HEK293 (cell line): Measurements from ENCODE around the gene CIDEA.

Source experiments
- CTCF ChIA-PET: fragments of 350-600 bp; formaldehyde crosslinking; extraction: SDS; loops from one replicate; lab custom pipeline; 2021; ENCODE audit warnings: antibody characterized with exemption; lab: Yijun Ruan, JAX
- POLR2A ChIA-PET: fragments of 300-600 bp; formaldehyde crosslinking; extraction: SDS; loops from one replicate; lab custom pipeline; 2020; ENCODE audit warnings: antibody characterized with exemption, inconsistent platforms; lab: Yijun Ruan, JAX
- H3K27ac ChIP-seq: fragments of 200-500 bp; sonication (Bioruptor generic); 2 replicates; pipeline ENCODE4 v1.5.1; 2014; ENCODE audit warnings: low read depth, low read length, control low read depth, inconsistent platforms; ENCODE audit errors: extremely low read depth
- H3K36me3 ChIP-seq, 2 experiments: fragments of 200-500 bp in 1 of 2; sonication (Bioruptor generic) in 1 of 2; 1 replicate in 1 of 2; 2 replicates in 1 of 2; pipeline ENCODE4 v1.5.1; 2014 to 2017; ENCODE audit warnings: inconsistent platforms in 2 of 2, low read length in 2 of 2; ENCODE audit not compliant: control insufficient read depth in 2 of 2, insufficient read depth in 1 of 2
- H3K4me1 ChIP-seq: fragments of 200-500 bp; sonication (Bioruptor generic); 2 replicates; pipeline ENCODE4 v1.5.1; 2014; ENCODE audit warnings: mild to moderate bottlenecking, low read length, inconsistent platforms; ENCODE audit not compliant: control insufficient read depth, insufficient read depth
- H3K4me3 ChIP-seq: 2 replicates; pipeline ENCODE4 v1.5.1; 2011; ENCODE audit warnings: low read depth, mild to moderate bottlenecking, control low read depth, low read length, moderate library complexity
- H3K9me3 ChIP-seq: fragments of 200-500 bp; sonication (Bioruptor generic); 2 replicates; pipeline ENCODE4 v1.5.1; 2014; ENCODE audit warnings: low read depth, low read length, inconsistent platforms; ENCODE audit not compliant: control insufficient read depth, insufficient read depth
- BCL11B ChIP-seq: fragments of 450-650 bp; formaldehyde crosslinking; IDR thresholded peaks from 2 replicates; pipeline ENCODE4 v1.5.1; 2016; ENCODE audit warnings: low read depth, missing biosample characterization, missing genetic modification characterization
- EGR2 ChIP-seq: fragments of 450-650 bp; formaldehyde crosslinking; IDR thresholded peaks from 2 replicates; pipeline ENCODE4 v1.5.1; 2016; ENCODE audit warnings: low read depth, missing biosample characterization, missing genetic modification characterization
- GFI1B ChIP-seq: fragments of 450-650 bp; formaldehyde crosslinking; IDR thresholded peaks from 2 replicates; pipeline ENCODE4 v1.5.1; 2016; ENCODE audit warnings: missing biosample characterization, missing genetic modification characterization
- GLIS1 ChIP-seq: fragments of 450-650 bp; formaldehyde crosslinking; IDR thresholded peaks from 2 replicates; pipeline ENCODE4 v1.5.1; 2016; ENCODE audit warnings: missing biosample characterization, missing genetic modification characterization
- HOXA7 ChIP-seq: sonication (generic); formaldehyde crosslinking; IDR thresholded peaks from 2 replicates; pipeline ENCODE4 v1.8.1; 2022; ENCODE audit warnings: missing genetic modification reagents, borderline replicate concordance
- MYNN ChIP-seq: fragments of 450-650 bp; formaldehyde crosslinking; IDR thresholded peaks from 2 replicates; pipeline ENCODE4 v1.5.1; 2016; ENCODE audit warnings: missing biosample characterization, missing genetic modification characterization, borderline replicate concordance
- PRDM1 ChIP-seq: fragments of 450-650 bp; formaldehyde crosslinking; IDR thresholded peaks from 2 replicates; pipeline ENCODE4; 2016; ENCODE audit warnings: missing biosample characterization, missing genetic modification characterization
- SCRT2 ChIP-seq: fragments of 450-650 bp; formaldehyde crosslinking; IDR thresholded peaks from 2 replicates; pipeline ENCODE4 v1.5.1; 2016; ENCODE audit warnings: missing biosample characterization, missing genetic modification characterization
- SETDB1 ChIP-seq: IDR thresholded peaks from one replicate; pipeline ENCODE4 v1.6.1; 2017; ENCODE audit warnings: mild to moderate bottlenecking, low read length, moderate library complexity, mixed read lengths; ENCODE audit not compliant: insufficient read length
- SP2 ChIP-seq: fragments of 450-650 bp; formaldehyde crosslinking; IDR thresholded peaks from 2 replicates; pipeline ENCODE4 v1.5.1; 2016; ENCODE audit warnings: missing biosample characterization, missing genetic modification characterization
- TCF7L2 ChIP-seq: IDR thresholded peaks from 2 replicates; pipeline ENCODE4 v1.6.1; 2011; ENCODE audit warnings: low read depth, mild to moderate bottlenecking, inconsistent platforms, low read length, moderate library complexity, borderline replicate concordance
- WT1 ChIP-seq: fragments of 450-650 bp; formaldehyde crosslinking; IDR thresholded peaks from 2 replicates; pipeline ENCODE4 v1.5.1; 2016; ENCODE audit warnings: missing biosample characterization, missing genetic modification characterization
- ZBTB17 ChIP-seq: fragments of 450-650 bp; formaldehyde crosslinking; IDR thresholded peaks from 2 replicates; pipeline ENCODE4 v1.5.1; 2016; ENCODE audit warnings: missing biosample characterization, missing genetic modification characterization
- ZBTB21 ChIP-seq: fragments of 450-650 bp; formaldehyde crosslinking; IDR thresholded peaks from 2 replicates; pipeline ENCODE4 v1.5.1; 2017; ENCODE audit warnings: missing biosample characterization, missing genetic modification characterization
- ZBTB48 ChIP-seq: fragments of 450-650 bp; formaldehyde crosslinking; IDR thresholded peaks from 2 replicates; pipeline ENCODE4 v1.5.1; 2016; ENCODE audit warnings: missing biosample characterization, missing genetic modification characterization
- ZFHX2 ChIP-seq: fragments of 450-650 bp; formaldehyde crosslinking; conservative IDR thresholded peaks from 2 replicates; pipeline ENCODE4 v1.5.1; 2016; ENCODE audit warnings: missing biosample characterization, missing genetic modification characterization
- ZFP37 ChIP-seq: fragments of 450-650 bp; formaldehyde crosslinking; IDR thresholded peaks from 2 replicates; pipeline ENCODE4 v1.5.1; 2016; ENCODE audit warnings: missing biosample characterization, missing genetic modification characterization
- ZIC2 ChIP-seq: fragments of 450-650 bp; formaldehyde crosslinking; IDR thresholded peaks from 2 replicates; pipeline ENCODE4 v1.5.1; 2016; ENCODE audit warnings: missing biosample characterization, missing genetic modification characterization
- ZNF10 ChIP-seq: fragments of 450-650 bp; formaldehyde crosslinking; IDR thresholded peaks from 2 replicates; pipeline ENCODE4 v1.5.1; 2017; ENCODE audit warnings: missing biosample characterization, missing genetic modification characterization
- ZNF121 ChIP-seq: fragments of 450-650 bp; formaldehyde crosslinking; IDR thresholded peaks from 2 replicates; pipeline ENCODE4 v1.5.1; 2016; ENCODE audit warnings: missing biosample characterization, missing genetic modification characterization
- ZNF169 ChIP-seq: fragments of 450-650 bp; formaldehyde crosslinking; IDR thresholded peaks from 2 replicates; pipeline ENCODE4 v1.5.1; 2016; ENCODE audit warnings: missing biosample characterization, missing genetic modification characterization
- ZNF274 ChIP-seq, 2 experiments: fragments of 200-500 bp in 1 of 2; fragments of 450-650 bp in 1 of 2; sonication (Bioruptor generic) in 1 of 2; formaldehyde crosslinking in 1 of 2; IDR thresholded peaks; 2 replicates each; pipeline versions ENCODE4 v1.5.1 to v1.6.1; 2014 to 2016; ENCODE audit warnings: borderline replicate concordance in 1 of 2, inconsistent platforms in 1 of 2, low read length in 1 of 2, missing biosample characterization in 1 of 2, missing genetic modification characterization in 1 of 2
- ZNF302 ChIP-seq: fragments of 450-650 bp; formaldehyde crosslinking; IDR thresholded peaks from 2 replicates; pipeline ENCODE4 v1.5.1; 2016; ENCODE audit warnings: missing biosample characterization, missing genetic modification characterization, low read depth
- ZNF394 ChIP-seq: fragments of 450-650 bp; formaldehyde crosslinking; IDR thresholded peaks from 2 replicates; pipeline ENCODE4 v1.5.1; 2016; ENCODE audit warnings: missing biosample characterization, missing genetic modification characterization, mild to moderate bottlenecking, moderate library complexity, borderline replicate concordance
- ZNF596 ChIP-seq: fragments of 450-650 bp; IDR thresholded peaks from 2 replicates; pipeline ENCODE4 v1.5.0; 2018; ENCODE audit warnings: missing biosample characterization, mild to moderate bottlenecking, missing genetic modification characterization, moderate library complexity
- ZNF600 ChIP-seq: fragments of 450-650 bp; formaldehyde crosslinking; IDR thresholded peaks from 2 replicates; pipeline ENCODE4 v1.5.1; 2016; ENCODE audit warnings: missing biosample characterization, missing genetic modification characterization
- ZNF658 ChIP-seq: fragments of 450-650 bp; formaldehyde crosslinking; IDR thresholded peaks from 2 replicates; pipeline ENCODE4; 2016; ENCODE audit warnings: missing biosample characterization, missing genetic modification characterization
- ZNF776 ChIP-seq: fragments of 450-650 bp; formaldehyde crosslinking; IDR thresholded peaks from 2 replicates; pipeline ENCODE4 v1.5.0; 2017; ENCODE audit warnings: missing biosample characterization, missing genetic modification characterization, borderline replicate concordance
- ZNF791 ChIP-seq: fragments of 450-650 bp; formaldehyde crosslinking; IDR thresholded peaks from 2 replicates; pipeline ENCODE4 v1.5.1; 2016; ENCODE audit warnings: missing biosample characterization, missing genetic modification characterization
- ZSCAN16 ChIP-seq: fragments of 450-650 bp; formaldehyde crosslinking; IDR thresholded peaks from 2 replicates; pipeline ENCODE4 v1.5.1; 2016; ENCODE audit warnings: missing biosample characterization, missing genetic modification characterization
- ZSCAN23 ChIP-seq: fragments of 450-650 bp; formaldehyde crosslinking; IDR thresholded peaks from 2 replicates; pipeline ENCODE4 v1.5.1; 2016; ENCODE audit warnings: missing biosample characterization, missing genetic modification characterization
- TF ChIP-seq, protein P1 (sequence below): fragments of 450-650 bp; formaldehyde crosslinking; IDR thresholded peaks from 2 replicates; pipeline ENCODE4 v1.5.1; 2016; ENCODE audit warnings: missing biosample characterization, missing genetic modification characterization
- TF ChIP-seq, protein P2 (sequence below): fragments of 450-650 bp; formaldehyde crosslinking; IDR thresholded peaks from 2 replicates; pipeline ENCODE4 v1.5.1; 2016; ENCODE audit warnings: missing biosample characterization, missing genetic modification characterization
- TF ChIP-seq, protein P3 (sequence below): fragments of 450-650 bp; formaldehyde crosslinking; IDR thresholded peaks from 2 replicates; pipeline ENCODE4 v1.5.1; 2016; ENCODE audit warnings: missing biosample characterization, missing genetic modification characterization
- TF ChIP-seq, protein P4 (sequence below): fragments of 450-650 bp; formaldehyde crosslinking; IDR thresholded peaks from 2 replicates; pipeline ENCODE4 v1.5.1; 2016; ENCODE audit warnings: missing biosample characterization, missing genetic modification characterization

CIDEA gene

DNA sequence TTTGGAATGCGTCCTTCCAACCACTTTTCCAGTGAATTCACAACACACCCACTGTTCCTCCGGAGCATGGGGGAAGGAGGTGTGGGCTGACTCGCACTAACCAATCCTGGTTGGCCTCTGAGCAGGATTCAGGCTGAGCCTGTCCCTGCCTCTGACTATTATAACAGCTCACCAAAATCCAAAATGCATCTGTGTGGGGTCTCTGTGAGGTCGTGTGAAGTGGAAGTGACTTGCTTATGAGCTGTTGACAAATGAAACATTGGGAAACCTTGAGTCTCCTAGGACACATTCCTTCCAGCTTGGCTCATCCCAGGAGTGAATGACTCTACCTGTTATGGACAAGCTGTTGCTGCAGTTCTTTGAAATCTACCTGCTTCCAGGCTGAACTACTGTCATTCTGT is 1.5 kb downstream of the CIDEA start (continued):
- TF ChIP-seq, protein P1, sequence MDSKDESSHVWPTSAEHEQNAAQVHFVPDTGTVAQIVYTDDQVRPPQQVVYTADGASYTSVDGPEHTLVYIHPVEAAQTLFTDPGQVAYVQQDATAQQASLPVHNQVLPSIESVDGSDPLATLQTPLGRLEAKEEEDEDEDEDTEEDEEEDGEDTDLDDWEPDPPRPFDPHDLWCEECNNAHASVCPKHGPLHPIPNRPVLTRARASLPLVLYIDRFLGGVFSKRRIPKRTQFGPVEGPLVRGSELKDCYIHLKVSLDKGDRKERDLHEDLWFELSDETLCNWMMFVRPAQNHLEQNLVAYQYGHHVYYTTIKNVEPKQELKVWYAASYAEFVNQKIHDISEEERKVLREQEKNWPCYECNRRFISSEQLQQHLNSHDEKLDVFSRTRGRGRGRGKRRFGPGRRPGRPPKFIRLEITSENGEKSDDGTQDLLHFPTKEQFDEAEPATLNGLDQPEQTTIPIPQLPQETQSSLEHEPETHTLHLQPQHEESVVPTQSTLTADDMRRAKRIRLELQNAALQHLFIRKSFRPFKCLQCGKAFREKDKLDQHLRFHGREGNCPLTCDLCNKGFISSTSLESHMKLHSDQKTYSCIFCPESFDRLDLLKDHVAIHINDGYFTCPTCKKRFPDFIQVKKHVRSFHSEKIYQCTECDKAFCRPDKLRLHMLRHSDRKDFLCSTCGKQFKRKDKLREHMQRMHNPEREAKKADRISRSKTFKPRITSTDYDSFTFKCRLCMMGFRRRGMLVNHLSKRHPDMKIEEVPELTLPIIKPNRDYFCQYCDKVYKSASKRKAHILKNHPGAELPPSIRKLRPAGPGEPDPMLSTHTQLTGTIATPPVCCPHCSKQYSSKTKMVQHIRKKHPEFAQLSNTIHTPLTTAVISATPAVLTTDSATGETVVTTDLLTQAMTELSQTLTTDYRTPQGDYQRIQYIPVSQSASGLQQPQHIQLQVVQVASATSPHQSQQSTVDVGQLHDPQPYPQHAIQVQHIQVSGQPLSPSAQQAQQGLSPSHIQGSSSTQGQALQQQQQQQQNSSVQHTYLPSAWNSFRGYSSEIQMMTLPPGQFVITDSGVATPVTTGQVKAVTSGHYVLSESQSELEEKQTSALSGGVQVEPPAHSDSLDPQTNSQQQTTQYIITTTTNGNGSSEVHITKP (tag by site-specific recombination), result no peak
- TF ChIP-seq ZSCAN23 (tag by site-specific recombination) (no peak), ZBTB17 (tag by site-specific recombination) (no peak), ZNF791 (no peak), ZNF394 (tag by site-specific recombination) (no peak), HOXA7 (CRISPR knock-in tag) (no peak), WT1 (tag by site-specific recombination) (no peak), ZSCAN16 (no peak), ZFHX2 (tag by site-specific recombination) (peak; percentile 68), ZNF600 (tag by site-specific recombination) (peak; percentile 54; the same call in 1 of the 2 replicates), ZNF10 (tag by site-specific recombination) (no peak), ZNF596 (no peak), ZNF121 (tag by site-specific recombination) (no peak), SCRT2 (peak; percentile 79), SETDB1 (no peak), SP2 (no peak), EGR2 (tag by site-specific recombination) (peak; percentile 55; the same call in 1 of the 2 replicates), TCF7L2 (no peak), BCL11B (no peak), GFI1B (tag by site-specific recombination) (no peak), ZFP37 (tag by site-specific recombination) (no peak), GLIS1 (tag by site-specific recombination) (no peak)
- TF ChIP-seq, protein P2, sequence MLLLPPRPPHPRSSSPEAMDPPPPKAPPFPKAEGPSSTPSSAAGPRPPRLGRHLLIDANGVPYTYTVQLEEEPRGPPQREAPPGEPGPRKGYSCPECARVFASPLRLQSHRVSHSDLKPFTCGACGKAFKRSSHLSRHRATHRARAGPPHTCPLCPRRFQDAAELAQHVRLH (tag by site-specific recombination), result no peak
- TF ChIP-seq, protein P3, sequence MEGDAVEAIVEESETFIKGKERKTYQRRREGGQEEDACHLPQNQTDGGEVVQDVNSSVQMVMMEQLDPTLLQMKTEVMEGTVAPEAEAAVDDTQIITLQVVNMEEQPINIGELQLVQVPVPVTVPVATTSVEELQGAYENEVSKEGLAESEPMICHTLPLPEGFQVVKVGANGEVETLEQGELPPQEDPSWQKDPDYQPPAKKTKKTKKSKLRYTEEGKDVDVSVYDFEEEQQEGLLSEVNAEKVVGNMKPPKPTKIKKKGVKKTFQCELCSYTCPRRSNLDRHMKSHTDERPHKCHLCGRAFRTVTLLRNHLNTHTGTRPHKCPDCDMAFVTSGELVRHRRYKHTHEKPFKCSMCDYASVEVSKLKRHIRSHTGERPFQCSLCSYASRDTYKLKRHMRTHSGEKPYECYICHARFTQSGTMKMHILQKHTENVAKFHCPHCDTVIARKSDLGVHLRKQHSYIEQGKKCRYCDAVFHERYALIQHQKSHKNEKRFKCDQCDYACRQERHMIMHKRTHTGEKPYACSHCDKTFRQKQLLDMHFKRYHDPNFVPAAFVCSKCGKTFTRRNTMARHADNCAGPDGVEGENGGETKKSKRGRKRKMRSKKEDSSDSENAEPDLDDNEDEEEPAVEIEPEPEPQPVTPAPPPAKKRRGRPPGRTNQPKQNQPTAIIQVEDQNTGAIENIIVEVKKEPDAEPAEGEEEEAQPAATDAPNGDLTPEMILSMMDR, result no peak

DNA sequence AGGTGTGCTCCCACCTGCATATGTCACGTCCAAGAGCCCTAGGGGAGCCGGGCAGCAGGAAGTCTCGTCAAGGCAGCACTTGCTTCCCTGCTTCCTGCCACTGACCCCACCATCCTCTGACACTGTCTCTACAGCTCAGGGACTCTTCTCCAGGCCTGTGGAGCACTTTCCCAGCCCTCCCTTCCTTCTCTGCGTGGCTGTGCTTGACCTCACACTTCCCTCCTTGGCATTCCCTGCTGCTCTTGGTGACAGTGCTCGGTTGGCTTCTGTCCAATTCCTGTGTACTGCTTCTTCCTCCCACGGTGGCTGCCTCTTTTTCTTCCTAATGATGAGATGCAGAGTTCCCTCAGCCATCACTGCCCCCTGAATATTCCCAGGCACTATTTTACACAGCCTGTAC is 2.8 kb downstream of the CIDEA start:
- Histone ChIP-seq H3K9me3 (no peaks in the 10 kb centered on the region), H3K4me3 (no peak overlapping the region), H3K27ac (no peak overlapping the region), H3K4me1 (no peaks in the 10 kb centered on the region), H3K36me3 (no peaks in the 10 kb centered on the region)
- ChIA-PET CTCF (interaction anchor here (0.9 to 3.2 kb wide), 6 partner anchors 15 to 677 kb away, joined by 3 to 21 read pairs (median 6); no protein-coding TSS in a partner anchor), POLR2A (interaction anchor here (1.6 kb wide), 1 partner anchor 15 kb away, joined by 5 read pairs; no protein-coding TSS in a partner anchor)
- TF ChIP-seq ZNF302 (tag by site-specific recombination), result no peak
- peak; percentile 29; the same call in 1 of the 2 replicates for TF ChIP-seq EGR2 (tag by site-specific recombination)
- TF ChIP-seq ZNF658 (tag by site-specific recombination), result no peak
- no peak for TF ChIP-seq ZBTB17 (tag by site-specific recombination)
- no peak for TF ChIP-seq ZBTB21 (tag by site-specific recombination)
- TF ChIP-seq MYNN (tag by site-specific recombination), result no peak
- no peak for TF ChIP-seq ZNF776
- no peak for TF ChIP-seq ZBTB48 (tag by site-specific recombination)
- no peak for TF ChIP-seq ZNF274 (IDR thresholded peaks at IDR 0.05; ENCODE audit: low read length)
- no peak for TF ChIP-seq ZNF274 (tag by site-specific recombination; IDR thresholded peaks at IDR 0.05; ENCODE audit: borderline replicate concordance)
- TF ChIP-seq, protein P4, sequence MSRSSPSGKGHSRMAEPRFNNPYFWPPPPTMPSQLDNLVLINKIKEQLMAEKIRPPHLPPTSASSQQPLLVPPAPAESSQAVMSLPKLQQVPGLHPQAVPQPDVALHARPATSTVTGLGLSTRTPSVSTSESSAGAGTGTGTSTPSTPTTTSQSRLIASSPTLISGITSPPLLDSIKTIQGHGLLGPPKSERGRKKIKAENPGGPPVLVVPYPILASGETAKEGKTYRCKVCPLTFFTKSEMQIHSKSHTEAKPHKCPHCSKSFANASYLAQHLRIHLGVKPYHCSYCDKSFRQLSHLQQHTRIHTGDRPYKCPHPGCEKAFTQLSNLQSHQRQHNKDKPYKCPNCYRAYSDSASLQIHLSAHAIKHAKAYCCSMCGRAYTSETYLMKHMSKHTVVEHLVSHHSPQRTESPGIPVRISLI, result no peak
- peak; percentile 52; the same call in 1 of the 2 replicates for TF ChIP-seq PRDM1 (tag by site-specific recombination)
- peak; percentile 49 for TF ChIP-seq ZIC2
- no peak for TF ChIP-seq ZNF169 (tag by site-specific recombination)
